ENCODE data around the gene RPS6KA2.

DNA sequence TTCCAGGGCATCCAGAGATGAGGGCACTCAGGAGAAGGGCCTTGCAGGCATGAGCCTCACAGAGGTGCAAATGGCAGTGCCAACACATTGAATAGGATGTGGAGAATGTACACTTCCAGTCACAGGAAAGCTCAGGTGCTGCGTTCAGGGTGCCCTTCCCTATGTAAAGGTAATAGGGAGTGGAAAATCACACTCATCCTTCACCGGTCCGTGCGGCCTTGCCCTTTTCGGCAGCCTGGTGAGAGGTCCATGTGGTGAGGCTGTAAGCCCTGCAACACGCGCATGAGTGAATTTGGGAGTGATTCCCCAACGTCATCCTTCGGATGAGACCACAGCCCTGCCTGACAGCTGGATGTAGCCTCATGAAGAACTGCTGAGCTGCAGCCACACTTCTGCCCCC lies 43.0 kb upstream of the RPS6KA2 start:
- TF ChIP-seq, protein P1, sequence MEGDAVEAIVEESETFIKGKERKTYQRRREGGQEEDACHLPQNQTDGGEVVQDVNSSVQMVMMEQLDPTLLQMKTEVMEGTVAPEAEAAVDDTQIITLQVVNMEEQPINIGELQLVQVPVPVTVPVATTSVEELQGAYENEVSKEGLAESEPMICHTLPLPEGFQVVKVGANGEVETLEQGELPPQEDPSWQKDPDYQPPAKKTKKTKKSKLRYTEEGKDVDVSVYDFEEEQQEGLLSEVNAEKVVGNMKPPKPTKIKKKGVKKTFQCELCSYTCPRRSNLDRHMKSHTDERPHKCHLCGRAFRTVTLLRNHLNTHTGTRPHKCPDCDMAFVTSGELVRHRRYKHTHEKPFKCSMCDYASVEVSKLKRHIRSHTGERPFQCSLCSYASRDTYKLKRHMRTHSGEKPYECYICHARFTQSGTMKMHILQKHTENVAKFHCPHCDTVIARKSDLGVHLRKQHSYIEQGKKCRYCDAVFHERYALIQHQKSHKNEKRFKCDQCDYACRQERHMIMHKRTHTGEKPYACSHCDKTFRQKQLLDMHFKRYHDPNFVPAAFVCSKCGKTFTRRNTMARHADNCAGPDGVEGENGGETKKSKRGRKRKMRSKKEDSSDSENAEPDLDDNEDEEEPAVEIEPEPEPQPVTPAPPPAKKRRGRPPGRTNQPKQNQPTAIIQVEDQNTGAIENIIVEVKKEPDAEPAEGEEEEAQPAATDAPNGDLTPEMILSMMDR (conservative IDR thresholded peaks at IDR 0.05; ENCODE audit: low read depth in 2 of 2) = no peak
- TF ChIP-seq JUNB (IDR thresholded peaks at IDR 0.05; ENCODE audit: unreplicated experiment) (no peak), EZH2 (IDR thresholded peaks at IDR 0.05; ENCODE audit: low read depth, unreplicated experiment) (no peak), EZH2phosphoT487 (IDR thresholded peaks at IDR 0.05; ENCODE audit: unreplicated experiment) (no peak), POLR2AphosphoS5 (IDR thresholded peaks at IDR 0.05; ENCODE audit: low read depth) (no peak)
